GM18498 (cell line): ENCODE results near the gene SPI1.
A peak's percentile ranks its signal among the peaks of the same experiment; 100 is the strongest.

Source experiments
- ATAC-seq: cut with Tn5 transposase; IDR thresholded peaks from one replicate; pipeline ENCODE4 v1.9.1; 2021; ENCODE audit warnings: mild to moderate bottlenecking, moderate library complexity; ENCODE audit not compliant: unreplicated experiment

Gene SPI1

GRCh38 chr11:47378010-47378835 is at the start of gene SPI1:
Gene SPI1, minus strand, starts transcription at chr11:47378547. Its CDS starts 194 bp downstream, at chr11:47378353.
- ATAC-seq: peak; percentile 85

DNA sequence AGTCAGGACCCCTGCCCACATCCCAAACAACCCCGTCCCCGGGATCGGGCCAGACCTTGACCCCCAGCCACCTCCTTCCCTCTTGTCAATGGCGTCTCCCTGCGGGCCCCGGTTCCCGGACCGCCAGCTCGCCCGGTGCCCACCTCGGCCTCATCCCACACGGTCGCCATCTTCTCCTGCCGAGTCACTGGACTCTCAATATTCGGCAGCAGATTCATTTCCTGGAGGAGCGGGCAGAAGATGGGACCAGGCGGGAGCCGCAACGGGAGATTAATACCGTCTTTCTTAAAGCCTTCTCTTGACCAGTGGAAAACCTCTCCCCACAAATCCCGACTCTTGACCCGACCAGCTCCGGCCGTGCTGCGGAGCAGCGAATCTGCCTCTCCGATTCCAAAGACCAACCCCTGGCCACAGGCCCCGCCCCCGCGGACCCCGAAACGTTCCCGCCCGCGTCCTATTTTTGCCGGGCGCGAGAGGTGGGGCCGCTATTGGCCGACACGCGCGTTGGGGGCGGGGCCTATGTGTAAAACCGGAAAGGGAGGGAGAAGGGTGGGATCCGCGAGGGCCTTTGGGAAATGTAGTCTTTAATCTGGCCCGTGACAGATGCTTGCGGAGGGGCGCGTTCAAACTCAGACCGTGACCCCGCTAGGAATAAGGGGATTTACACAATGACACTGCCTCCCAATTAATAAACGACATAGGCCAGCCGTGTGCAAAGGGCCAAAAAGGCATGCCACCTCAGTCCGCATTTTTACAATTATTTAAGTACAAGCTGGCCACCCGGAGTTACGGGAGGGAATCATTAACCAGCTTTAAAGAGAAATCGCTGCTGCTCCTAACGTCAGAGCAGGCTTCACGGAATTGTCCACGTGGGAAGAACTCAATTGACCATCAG is 48.0 kb upstream of the SPI1 start, which contains the start of gene PSMC3:
Gene PSMC3, minus strand, starts transcription at position 378 of the 895 bp plus-strand sequence. Its CDS starts 160 bp downstream, at position 218.
- peak; percentile 92 for ATAC-seq

DNA sequence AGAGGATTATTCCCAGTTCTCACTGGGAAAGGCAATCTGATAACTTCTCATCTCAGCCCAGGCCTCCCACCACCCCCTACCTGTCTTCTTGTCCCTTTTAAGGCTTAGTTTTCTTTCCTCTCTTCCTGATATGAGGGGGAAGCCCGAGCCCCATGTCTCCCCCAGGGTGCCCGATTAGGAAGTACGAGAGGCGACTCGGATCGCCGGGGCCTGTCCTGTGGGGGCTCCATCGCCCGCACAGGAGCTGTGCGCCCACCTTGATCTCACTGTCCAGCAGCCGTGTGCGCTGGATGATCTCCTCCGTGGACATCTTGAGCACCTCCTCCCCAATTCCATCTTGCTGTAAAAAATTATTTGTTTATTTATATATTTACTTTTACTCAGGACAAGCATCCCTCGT is 47.3 kb upstream of the SPI1 start:
- ATAC-seq: no peak

- no peak for ATAC-seq
Measured at GRCh38 chr11:47418454-47419259, 40.3 kb upstream of the SPI1 start.

DNA sequence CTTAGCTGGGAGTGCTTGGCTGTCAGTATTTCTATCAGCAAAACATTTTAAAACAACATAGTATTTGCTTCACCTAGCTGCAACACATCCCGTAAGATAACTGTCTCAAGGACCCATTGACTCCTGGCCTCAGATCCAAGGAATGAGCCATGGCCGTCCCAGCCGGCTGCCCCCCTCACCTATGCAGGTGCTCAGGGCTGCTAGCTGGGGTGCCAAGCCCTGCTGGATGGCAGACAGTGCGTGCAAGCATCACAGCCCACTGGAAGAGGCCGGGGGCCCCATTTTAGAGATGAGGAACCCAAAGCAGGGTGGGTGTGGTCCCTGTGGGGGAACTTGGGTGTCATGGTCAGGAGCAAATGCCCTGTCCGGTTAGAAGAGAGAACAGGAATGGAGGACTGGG is 39.4 kb upstream of the SPI1 start:
- no peak for ATAC-seq

DNA sequence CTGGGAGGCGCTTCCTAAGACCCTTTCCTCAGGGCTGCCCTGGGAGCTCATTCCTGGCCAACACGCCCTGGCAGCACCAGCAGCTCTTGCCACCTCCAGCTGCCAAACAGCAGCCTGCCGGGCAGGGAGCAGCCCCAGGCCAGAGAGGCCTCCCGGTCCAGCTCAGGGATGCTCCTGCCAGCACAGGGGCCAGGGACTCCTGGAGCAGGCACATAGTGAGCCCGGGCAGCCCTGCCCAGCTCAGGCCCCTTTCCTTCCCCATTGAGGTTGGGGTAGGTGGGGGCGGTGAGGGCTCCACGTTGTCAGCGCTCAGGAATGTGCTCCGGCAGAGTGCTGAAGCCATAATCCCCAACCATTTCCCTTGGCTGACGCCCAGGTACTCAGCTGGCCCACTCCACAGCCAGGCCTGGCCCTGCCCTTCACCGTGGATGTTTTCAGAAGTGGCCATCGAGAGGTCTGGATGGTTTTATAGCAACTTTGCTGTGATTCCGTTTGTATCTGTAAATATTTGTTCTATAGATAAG is 37.7 kb upstream of the SPI1 start:
- no peak for ATAC-seq

GRCh38 chr11:47415091-47415854 is 36.9 kb upstream of the SPI1 start:
- no peak for ATAC-seq

DNA sequence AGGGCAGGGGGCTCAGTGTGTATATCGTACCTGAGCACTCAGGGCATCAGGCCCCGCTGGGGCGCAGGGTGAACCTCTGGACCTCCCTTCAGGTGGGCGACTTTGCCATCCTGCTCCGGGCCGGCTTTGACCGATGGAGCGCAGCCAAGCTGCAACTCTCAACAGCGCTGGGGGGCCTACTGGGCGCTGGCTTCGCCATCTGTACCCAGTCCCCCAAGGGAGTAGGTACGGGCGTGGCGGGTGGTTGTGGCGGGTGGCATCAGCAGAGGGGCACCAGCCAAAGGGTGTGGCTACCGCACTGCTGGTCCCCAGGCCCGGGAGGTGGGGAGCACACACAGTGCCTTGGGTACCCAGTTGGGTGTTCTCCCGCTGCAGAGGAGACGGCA is 36.3 kb upstream of the SPI1 start:
- ATAC-seq: no peak

DNA sequence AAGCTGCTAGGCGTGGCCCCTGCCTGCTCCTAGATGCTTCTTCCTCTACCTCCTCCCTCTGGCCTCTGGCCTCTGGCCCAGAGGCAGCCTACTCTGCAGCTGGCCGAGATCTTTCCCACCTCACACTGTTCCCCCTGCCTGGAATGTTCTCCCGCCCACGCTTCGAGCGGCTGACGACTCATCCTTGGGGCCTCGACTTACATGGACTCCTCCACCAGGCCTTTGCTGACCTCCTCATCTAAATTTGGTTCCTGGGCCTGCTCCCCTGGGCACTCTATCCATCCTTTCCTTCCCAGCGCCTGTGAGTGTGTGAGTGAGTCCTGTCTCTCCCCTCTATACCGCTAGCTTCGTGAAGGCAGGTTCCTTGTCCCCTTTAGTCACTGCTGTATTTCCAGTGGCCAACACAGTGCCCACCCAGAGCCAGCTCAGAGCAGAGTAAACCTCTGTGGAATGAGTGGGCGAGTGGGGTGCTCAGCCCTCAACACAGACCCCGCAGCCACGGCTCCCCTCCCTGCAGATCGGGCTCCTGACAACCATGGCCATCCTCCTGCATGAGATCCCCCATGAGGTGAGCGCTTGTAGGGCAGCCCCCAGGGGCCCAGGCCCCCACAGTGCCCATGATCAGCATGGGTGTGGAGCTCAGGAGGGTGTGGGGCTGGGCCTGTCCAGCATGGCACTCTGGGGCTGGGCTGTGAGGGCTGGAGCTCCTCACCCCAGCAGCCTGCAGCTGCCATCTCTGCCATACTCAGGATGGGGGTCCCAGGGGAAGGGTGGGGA is 35.7 kb upstream of the SPI1 start:
- no peak for ATAC-seq

DNA sequence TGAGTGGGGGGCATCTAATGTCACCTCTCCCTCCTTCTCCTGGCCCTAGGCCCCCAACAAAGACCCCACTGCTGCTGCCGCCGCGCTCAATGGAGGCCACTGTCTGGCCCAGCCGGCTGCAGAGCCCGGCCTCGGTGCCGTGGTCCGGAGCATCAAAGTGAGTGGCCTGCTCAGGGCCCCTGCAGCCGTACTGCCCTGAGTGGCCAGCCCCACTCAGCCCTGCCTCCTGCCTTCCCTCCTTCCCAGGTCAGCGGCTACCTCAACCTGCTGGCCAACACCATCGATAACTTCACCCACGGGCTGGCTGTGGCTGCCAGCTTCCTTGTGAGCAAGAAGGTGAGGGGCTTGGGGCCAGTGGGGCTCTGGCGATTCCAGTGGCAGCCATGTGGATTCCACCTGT is 35.0 kb upstream of the SPI1 start:
- ATAC-seq: no peak

DNA sequence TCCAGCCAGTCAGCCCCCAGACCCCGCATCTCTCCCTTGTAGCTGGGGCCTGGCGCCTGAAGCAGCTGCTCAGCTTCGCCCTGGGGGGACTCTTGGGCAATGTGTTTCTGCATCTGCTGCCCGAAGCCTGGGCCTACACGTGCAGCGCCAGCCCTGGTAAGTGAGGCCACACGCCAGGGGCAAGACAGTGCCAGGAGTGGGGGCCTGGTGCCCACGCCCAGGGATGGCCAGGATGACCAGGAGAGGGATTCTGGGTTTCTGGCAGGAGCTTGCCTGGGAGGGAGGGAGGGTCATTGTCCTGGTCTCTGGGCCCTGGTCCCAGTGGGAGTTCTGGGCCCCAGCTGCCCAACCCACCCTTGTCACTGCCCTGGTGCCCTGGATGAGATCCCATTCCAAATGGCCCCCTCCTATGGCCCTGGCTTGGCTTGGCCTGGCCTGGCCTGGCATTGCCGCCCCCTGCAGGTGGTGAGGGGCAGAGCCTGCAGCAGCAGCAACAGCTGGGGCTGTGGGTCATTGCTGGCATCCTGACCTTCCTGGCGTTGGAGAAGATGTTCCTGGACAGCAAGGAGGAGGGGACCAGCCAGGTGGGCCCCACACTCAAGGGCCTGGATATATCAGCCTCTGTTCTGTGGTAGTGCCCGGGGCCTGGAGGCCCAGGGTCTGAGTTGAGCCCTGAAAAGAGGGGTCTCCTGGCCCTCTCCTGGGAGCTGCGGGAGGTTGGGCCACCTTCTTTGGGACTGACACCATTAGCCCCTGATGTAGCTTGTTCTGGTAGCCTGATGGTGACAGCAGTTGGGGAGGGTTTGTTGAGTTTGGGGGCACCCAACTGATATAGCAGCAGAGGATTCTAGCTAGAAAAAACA is 33.8 kb upstream of the SPI1 start:
- no peak for ATAC-seq

GRCh38 chr11:47410370-47411264 is 32.3 kb upstream of the SPI1 start:
- ATAC-seq: no peak

- no peak for ATAC-seq
Measured at GRCh38 chr11:47409440-47410369, 31.4 kb upstream of the SPI1 start.

GRCh38 chr11:47408598-47409439 is 30.5 kb upstream of the SPI1 start:
- ATAC-seq: no peak
